H1 (cell line): Measurements from ENCODE around the gene HADHA. TPM values are rescaled to one million over a fixed set of nuclear protein-coding genes. Genes with fewer than 3 reads are reported as not detected.

Source experiments
- ASH2L ChIP-seq: fragments of 200-600, 300-600 bp; sonication (generic); IDR thresholded peaks from one replicate; pipeline ENCODE4 v1.7.1; 2017; ENCODE audit warnings: low read length
- CBX5 ChIP-seq: fragments of 300-800, 300-1000 bp; sonication (generic); IDR thresholded peaks from 2 replicates; pipeline ENCODE4 v1.7.1; 2016; ENCODE audit warnings: antibody characterized with exemption, low read length, low read depth
- CHD2 ChIP-seq: IDR thresholded peaks from 2 replicates; pipeline ENCODE4 v1.6.1; 2012; ENCODE audit warnings: low read length, improper control_type of control experiment
- HDAC6 ChIP-seq: IDR thresholded peaks from one replicate; pipeline ENCODE4 v1.7.1; 2012; ENCODE audit warnings: low read depth, mild to moderate bottlenecking, inconsistent platforms, low read length, moderate library complexity
- MAFK ChIP-seq: IDR thresholded peaks from 2 replicates; pipeline ENCODE4 v1.6.1; 2012; ENCODE audit warnings: low read depth, mild to moderate bottlenecking, improper control_type of control experiment, low read length
- SRF ChIP-seq: IDR thresholded peaks from 2 replicates; pipeline ENCODE4 v1.6.1; 2011; ENCODE audit warnings: mild to moderate bottlenecking, low read depth, low read length, moderate library complexity
- USF2 ChIP-seq: IDR thresholded peaks from 2 replicates; pipeline ENCODE4 v1.6.1; 2011; ENCODE audit warnings: low read length, improper control_type of control experiment
- ZNF274 ChIP-seq: IDR thresholded peaks from 2 replicates; pipeline ENCODE4 v1.7.0; 2012; ENCODE audit warnings: low read length, borderline replicate concordance; ENCODE audit errors: extremely low read depth
- polyA plus RNA-seq, 7 experiments: library from polyadenylated mRNA; depleted of rRNA in 3 of 7; stranded (reverse) in 5 of 7; unstranded in 2 of 7; fragments of >200 nt in 5 of 7; fragments of 200-250 nt in 2 of 7; gene quantifications; 1 replicate in 5 of 7; 2 replicates in 1 of 7; 4 replicates in 1 of 7; pipeline versions ENCODE4 v1.2.1 to v1.2.3, GENCODE V29; 2011 to 2013; ENCODE audit warnings: missing spikeins in 2 of 7, mixed read lengths in 2 of 7
- total RNA-seq: library from RNA; stranded (reverse); fragmentation: NEBNext Ultra II Directional; extraction: Animal tissue kit (Norgen Biotek cat#: 25700); gene quantifications from 2 replicates; pipeline ENCODE4 v1.2.1, GENCODE V29; 2021
- TF ChIP-seq, protein P1 (sequence below): fragments of 300-600 bp; sonication (generic); IDR thresholded peaks from 2 replicates; pipeline ENCODE4 v1.7.1; 2012; ENCODE audit warnings: low read length, moderate library complexity, mild to moderate bottlenecking, inconsistent platforms; ENCODE audit not compliant: insufficient replicate concordance

The HADHA gene
- total and polyA plus RNA-seq, 2 of the 8 experiments (the other 6 are each of a cell fraction or from before 2014, with no cell fraction given), result 64.6 to 131 TPM

GRCh38 chr2:26172871-26173775 lies 71.3 kb downstream of the HADHA start, which contains the start of gene GAREM2 (continued):
- TF ChIP-seq HDAC6 (no peak), USF2 (0 out of 2 replicates have a peak, but pooled peaks have one; percentile 25), CBX5 (no peak), ZNF274 (no peak), MAFK (no peak), ASH2L (no peak), SRF (no peak), CHD2 (no peak)
- TF ChIP-seq, protein P1, sequence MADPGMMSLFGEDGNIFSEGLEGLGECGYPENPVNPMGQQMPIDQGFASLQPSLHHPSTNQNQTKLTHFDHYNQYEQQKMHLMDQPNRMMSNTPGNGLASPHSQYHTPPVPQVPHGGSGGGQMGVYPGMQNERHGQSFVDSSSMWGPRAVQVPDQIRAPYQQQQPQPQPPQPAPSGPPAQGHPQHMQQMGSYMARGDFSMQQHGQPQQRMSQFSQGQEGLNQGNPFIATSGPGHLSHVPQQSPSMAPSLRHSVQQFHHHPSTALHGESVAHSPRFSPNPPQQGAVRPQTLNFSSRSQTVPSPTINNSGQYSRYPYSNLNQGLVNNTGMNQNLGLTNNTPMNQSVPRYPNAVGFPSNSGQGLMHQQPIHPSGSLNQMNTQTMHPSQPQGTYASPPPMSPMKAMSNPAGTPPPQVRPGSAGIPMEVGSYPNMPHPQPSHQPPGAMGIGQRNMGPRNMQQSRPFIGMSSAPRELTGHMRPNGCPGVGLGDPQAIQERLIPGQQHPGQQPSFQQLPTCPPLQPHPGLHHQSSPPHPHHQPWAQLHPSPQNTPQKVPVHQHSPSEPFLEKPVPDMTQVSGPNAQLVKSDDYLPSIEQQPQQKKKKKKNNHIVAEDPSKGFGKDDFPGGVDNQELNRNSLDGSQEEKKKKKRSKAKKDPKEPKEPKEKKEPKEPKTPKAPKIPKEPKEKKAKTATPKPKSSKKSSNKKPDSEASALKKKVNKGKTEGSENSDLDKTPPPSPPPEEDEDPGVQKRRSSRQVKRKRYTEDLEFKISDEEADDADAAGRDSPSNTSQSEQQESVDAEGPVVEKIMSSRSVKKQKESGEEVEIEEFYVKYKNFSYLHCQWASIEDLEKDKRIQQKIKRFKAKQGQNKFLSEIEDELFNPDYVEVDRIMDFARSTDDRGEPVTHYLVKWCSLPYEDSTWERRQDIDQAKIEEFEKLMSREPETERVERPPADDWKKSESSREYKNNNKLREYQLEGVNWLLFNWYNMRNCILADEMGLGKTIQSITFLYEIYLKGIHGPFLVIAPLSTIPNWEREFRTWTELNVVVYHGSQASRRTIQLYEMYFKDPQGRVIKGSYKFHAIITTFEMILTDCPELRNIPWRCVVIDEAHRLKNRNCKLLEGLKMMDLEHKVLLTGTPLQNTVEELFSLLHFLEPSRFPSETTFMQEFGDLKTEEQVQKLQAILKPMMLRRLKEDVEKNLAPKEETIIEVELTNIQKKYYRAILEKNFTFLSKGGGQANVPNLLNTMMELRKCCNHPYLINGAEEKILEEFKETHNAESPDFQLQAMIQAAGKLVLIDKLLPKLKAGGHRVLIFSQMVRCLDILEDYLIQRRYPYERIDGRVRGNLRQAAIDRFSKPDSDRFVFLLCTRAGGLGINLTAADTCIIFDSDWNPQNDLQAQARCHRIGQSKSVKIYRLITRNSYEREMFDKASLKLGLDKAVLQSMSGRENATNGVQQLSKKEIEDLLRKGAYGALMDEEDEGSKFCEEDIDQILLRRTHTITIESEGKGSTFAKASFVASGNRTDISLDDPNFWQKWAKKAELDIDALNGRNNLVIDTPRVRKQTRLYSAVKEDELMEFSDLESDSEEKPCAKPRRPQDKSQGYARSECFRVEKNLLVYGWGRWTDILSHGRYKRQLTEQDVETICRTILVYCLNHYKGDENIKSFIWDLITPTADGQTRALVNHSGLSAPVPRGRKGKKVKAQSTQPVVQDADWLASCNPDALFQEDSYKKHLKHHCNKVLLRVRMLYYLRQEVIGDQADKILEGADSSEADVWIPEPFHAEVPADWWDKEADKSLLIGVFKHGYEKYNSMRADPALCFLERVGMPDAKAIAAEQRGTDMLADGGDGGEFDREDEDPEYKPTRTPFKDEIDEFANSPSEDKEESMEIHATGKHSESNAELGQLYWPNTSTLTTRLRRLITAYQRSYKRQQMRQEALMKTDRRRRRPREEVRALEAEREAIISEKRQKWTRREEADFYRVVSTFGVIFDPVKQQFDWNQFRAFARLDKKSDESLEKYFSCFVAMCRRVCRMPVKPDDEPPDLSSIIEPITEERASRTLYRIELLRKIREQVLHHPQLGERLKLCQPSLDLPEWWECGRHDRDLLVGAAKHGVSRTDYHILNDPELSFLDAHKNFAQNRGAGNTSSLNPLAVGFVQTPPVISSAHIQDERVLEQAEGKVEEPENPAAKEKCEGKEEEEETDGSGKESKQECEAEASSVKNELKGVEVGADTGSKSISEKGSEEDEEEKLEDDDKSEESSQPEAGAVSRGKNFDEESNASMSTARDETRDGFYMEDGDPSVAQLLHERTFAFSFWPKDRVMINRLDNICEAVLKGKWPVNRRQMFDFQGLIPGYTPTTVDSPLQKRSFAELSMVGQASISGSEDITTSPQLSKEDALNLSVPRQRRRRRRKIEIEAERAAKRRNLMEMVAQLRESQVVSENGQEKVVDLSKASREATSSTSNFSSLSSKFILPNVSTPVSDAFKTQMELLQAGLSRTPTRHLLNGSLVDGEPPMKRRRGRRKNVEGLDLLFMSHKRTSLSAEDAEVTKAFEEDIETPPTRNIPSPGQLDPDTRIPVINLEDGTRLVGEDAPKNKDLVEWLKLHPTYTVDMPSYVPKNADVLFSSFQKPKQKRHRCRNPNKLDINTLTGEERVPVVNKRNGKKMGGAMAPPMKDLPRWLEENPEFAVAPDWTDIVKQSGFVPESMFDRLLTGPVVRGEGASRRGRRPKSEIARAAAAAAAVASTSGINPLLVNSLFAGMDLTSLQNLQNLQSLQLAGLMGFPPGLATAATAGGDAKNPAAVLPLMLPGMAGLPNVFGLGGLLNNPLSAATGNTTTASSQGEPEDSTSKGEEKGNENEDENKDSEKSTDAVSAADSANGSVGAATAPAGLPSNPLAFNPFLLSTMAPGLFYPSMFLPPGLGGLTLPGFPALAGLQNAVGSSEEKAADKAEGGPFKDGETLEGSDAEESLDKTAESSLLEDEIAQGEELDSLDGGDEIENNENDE, result no peak
